OCI-LY1 (cell line): ENCODE data around the gene UBTD2.

Experiments
- CTCF ChIP-seq: fragments of 200-600 bp; sonication (generic), shearing (Covaris generic); IDR thresholded peaks from 2 replicates; pipeline ENCODE4 v1.5.1; 2017; ENCODE audit warnings: mild to moderate bottlenecking, antibody characterized with exemption, low read length, moderate library complexity, mixed read lengths
- EZH2 ChIP-seq: fragments of 200-600 bp; sonication (generic), shearing (Covaris generic); IDR thresholded peaks from 2 replicates; pipeline ENCODE4 v1.8.0; 2017; ENCODE audit warnings: borderline replicate concordance, mixed run types, mild to moderate bottlenecking, antibody characterized with exemption, low read length, moderate library complexity, mixed read lengths

DNA sequence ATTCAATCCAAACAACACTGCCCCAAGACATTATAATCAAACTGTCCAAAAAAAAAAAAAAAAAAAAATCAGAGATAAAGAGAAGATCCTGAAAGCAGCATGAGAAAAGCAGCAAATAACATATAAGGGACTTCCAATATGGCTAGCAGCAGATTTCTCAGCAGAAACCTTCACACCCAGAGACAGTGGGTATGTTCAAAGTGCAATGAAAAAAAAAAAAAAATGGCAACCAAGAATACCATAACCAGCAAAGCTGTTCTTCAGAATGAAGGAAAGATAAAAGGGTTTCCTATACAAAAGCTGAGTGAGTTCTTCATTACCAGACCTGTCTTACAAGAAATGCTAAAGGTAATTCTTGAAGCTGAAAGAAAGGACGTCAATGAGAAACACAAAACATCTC, 32.1 kb downstream of the UBTD2 start:
- TF ChIP-seq CTCF (no peak), EZH2 (no peak)
